GM06990 (cell line): ENCODE measurements around the gene COLEC12.

Experiments used
- DNase-seq: peaks from one replicate; pipeline ENCODE4 v3.0.0-alpha.2; 2011; ENCODE audit not compliant: insufficient read length; ENCODE audit errors: extremely low read depth
- H3K27me3 ChIP-seq: replicated peaks from 2 replicates; pipeline ENCODE4 v1.6.0; 2011; ENCODE audit warnings: low read length; ENCODE audit not compliant: control insufficient read depth, insufficient read depth
- H3K36me3 ChIP-seq: 2 replicates; pipeline ENCODE4 v1.5.1; 2011; ENCODE audit warnings: low read length; ENCODE audit not compliant: control insufficient read depth, insufficient read depth
- H3K4me3 ChIP-seq: replicated peaks from 2 replicates; pipeline ENCODE4 v1.5.1; 2011; ENCODE audit warnings: low read depth, mild to moderate bottlenecking, control low read depth, low read length
- TF ChIP-seq, protein P1 (sequence below): IDR thresholded peaks from 2 replicates; pipeline ENCODE4 v1.5.1; 2011; ENCODE audit warnings: low read length, control low read depth, mild to moderate bottlenecking, inconsistent platforms; ENCODE audit not compliant: insufficient read depth, poor library complexity, severe bottlenecking

Gene COLEC12

DNA sequence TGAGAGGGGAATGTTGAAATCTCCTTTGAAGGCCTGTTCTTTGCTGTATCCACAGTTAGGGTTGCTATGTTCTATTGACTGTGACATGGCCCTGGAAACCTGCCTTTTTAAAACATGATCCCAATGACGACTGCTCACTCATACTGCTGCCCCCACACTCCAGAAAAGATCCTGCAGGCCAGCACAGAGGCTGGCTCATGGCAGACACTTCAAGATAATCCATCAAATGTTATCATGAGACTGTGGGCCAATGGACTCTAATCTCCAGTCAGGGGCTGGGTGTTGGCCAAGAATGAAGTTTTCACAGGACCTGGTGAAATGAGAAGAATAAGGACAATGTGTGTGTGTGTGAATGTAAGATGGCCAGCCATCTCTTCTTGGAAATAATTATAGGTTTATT lies 173.7 kb downstream of the COLEC12 start:
- Histone ChIP-seq H3K27me3 (no peaks in the 10 kb centered on the region; the same call in none of the 2 replicates), H3K4me3 (no peak overlapping the region), H3K36me3 (no peaks in the 10 kb centered on the region)
- TF ChIP-seq, protein P1, sequence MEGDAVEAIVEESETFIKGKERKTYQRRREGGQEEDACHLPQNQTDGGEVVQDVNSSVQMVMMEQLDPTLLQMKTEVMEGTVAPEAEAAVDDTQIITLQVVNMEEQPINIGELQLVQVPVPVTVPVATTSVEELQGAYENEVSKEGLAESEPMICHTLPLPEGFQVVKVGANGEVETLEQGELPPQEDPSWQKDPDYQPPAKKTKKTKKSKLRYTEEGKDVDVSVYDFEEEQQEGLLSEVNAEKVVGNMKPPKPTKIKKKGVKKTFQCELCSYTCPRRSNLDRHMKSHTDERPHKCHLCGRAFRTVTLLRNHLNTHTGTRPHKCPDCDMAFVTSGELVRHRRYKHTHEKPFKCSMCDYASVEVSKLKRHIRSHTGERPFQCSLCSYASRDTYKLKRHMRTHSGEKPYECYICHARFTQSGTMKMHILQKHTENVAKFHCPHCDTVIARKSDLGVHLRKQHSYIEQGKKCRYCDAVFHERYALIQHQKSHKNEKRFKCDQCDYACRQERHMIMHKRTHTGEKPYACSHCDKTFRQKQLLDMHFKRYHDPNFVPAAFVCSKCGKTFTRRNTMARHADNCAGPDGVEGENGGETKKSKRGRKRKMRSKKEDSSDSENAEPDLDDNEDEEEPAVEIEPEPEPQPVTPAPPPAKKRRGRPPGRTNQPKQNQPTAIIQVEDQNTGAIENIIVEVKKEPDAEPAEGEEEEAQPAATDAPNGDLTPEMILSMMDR = no peak
- DNase-seq = no peak

- no peak overlapping the region for H3K4me3 ChIP-seq
- DNase-seq = no peak
- H3K36me3 ChIP-seq = no peaks in the 10 kb centered on the region
- TF ChIP-seq, protein P1 = no peak
- H3K27me3 ChIP-seq = no peaks in the 10 kb centered on the region; the same call in 1 of the 2 replicates
Observed at GRCh38 chr18:323253-323622, 177.3 kb downstream of the COLEC12 start.

DNA sequence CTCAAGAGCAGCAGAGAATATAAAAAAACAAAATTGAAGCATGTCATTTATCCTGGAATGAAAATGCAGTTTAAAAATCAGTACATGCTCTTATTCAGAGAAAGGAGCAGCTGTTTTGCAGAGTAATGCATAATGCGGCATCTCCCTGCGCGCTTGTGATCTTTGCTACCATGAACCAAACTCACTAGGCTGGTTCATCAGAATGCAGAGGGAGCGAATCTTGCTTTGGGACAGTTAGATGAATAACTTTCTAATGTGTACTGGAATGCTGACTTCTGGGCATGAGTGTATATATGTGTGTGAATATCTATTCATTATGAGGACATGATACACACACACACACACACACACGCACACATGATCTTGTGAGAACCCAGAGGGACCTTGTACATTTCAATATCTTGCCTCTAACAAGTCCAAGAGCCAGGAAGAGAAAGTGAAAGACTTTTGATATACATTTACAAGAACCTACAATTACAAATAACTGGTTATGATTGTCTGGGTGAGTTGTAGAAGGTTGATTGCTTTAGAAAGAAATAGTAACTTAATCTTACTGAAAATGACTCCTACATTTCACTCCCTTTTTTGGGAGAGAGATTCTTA lies 178.5 kb downstream of the COLEC12 start:
- no peaks in the 10 kb centered on the region for H3K36me3 ChIP-seq
- H3K27me3 ChIP-seq = no peaks in the 10 kb centered on the region; the same call in 1 of the 2 replicates
- TF ChIP-seq, protein P1 = no peak
- no peak overlapping the region for H3K4me3 ChIP-seq
- no peak for DNase-seq

DNA sequence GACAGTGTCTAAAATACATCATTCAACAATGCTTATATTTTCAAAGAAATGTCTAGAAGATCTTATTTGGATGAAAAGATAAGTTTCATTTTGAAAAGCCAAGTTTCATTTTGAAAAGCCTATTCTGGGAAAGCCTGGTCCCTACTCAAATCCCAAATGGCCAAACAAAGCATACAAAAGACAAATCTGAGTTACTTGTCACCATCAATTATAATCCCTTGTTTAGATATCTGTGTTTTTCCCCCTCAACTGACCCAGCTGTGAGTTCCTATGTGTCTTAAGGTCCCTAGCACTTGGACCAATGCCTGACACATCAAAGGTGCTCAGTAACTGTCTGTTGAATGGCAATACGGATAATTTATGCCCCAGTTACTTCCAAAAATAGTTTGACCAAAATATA lies 180.3 kb downstream of the COLEC12 start:
- no peak for DNase-seq
- Histone ChIP-seq H3K36me3 (no peaks in the 10 kb centered on the region), H3K27me3 (no peaks in the 10 kb centered on the region; the same call in 1 of the 2 replicates), H3K4me3 (no peak overlapping the region)
- TF ChIP-seq, protein P1 = no peak

DNA sequence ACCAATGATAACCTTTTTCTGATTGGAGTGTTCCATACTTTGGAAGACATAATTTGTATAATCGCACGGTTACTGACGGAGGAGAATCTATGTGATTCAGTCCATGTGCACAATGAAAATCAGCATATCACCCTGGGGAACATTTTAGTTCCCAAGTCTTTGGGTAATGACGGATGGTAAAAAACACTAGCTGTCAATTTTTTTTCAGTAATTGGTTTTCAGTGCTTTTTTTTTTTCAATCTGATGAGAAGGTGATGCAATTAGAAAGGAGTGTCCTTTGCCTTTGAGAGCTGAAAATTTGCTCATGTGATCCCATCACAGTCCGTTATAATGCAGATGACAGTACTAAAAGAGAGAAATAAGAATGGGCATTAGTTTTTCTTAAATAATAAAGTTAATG lies 180.8 kb downstream of the COLEC12 start:
- TF ChIP-seq, protein P1 = no peak
- H3K27me3 ChIP-seq = no peaks in the 10 kb centered on the region; the same call in 1 of the 2 replicates
- H3K36me3 ChIP-seq = no peaks in the 10 kb centered on the region
- no peak overlapping the region for H3K4me3 ChIP-seq
- DNase-seq = no peak
